CD4-positive, alpha-beta memory T cell (primary cell): ENCODE results near the gene ZNF678. TPM values are rescaled to one million over a fixed set of nuclear protein-coding genes. Genes with fewer than 3 reads are reported as not detected.
"Not testable (repeated sequence)": the region's sequence is repeated elsewhere in the genome, so short reads cannot be mapped to it uniquely, and the experiment has no call there.

ENCODE experiments used
- CTCF ChIA-PET: fragments of 350-600 bp; sonication (Branson Sonifier 250); formaldehyde crosslinking; loops from one replicate; lab custom pipeline; 2021; ENCODE audit warnings: inconsistent platforms; ENCODE audit not compliant: partially characterized antibody; lab: Charles Lee
- POLR2A ChIA-PET: fragments of 350-600 bp; sonication (Branson Sonifier 250); formaldehyde crosslinking; loops from one replicate; lab custom pipeline; 2021; ENCODE audit not compliant: partially characterized antibody; lab: Charles Lee
- DNase-seq, 5 donors: peaks; one replicate each; pipeline versions ENCODE4 v3.0.0 to v3.0.0-alpha.2; 2020 to 2022; ENCODE audit warnings: mixed read lengths in 1 of 5
- H3K27ac ChIP-seq: one replicate; pipeline ENCODE4 v1.7.0; 2013; ENCODE audit warnings: low read depth, low read length
- H3K27me3 ChIP-seq: 2 replicates; pipeline ENCODE4 v1.7.0; 2013; ENCODE audit warnings: mild to moderate bottlenecking, low read length, moderate library complexity; ENCODE audit not compliant: insufficient read depth
- H3K36me3 ChIP-seq: 2 replicates; pipeline ENCODE4 v1.7.0; 2013; ENCODE audit warnings: mild to moderate bottlenecking, low read length, moderate library complexity; ENCODE audit not compliant: insufficient read depth
- H3K4me1 ChIP-seq: 2 replicates; pipeline ENCODE4 v1.7.0; 2013; ENCODE audit warnings: mild to moderate bottlenecking, low read length, moderate library complexity; ENCODE audit not compliant: insufficient read depth
- H3K4me3 ChIP-seq, 2 donors: one replicate each; pipeline ENCODE4 v1.7.0; 2013; ENCODE audit warnings: low read length in 2 of 2, mild to moderate bottlenecking in 1 of 2
- H3K9me3 ChIP-seq, 2 donors: one replicate each; pipeline ENCODE4 v1.7.0; 2013; ENCODE audit warnings: low read length in 2 of 2, control low read depth in 1 of 2; ENCODE audit not compliant: control insufficient read depth in 1 of 2
- H3K27ac Mint-ChIP-seq, 7 donors: one replicate each; pipeline ENCODE4 v1.8.0; 2020 to 2021; ENCODE audit warnings: mixed read lengths in 7 of 7, mild to moderate bottlenecking in 6 of 7, inconsistent platforms in 3 of 7, moderate library complexity in 3 of 7
- H3K27me3 Mint-ChIP-seq, 2 donors: one replicate each; pipeline ENCODE4 v1.8.0; 2020 to 2021; ENCODE audit warnings: mixed read lengths in 2 of 2
- H3K36me3 Mint-ChIP-seq, 2 donors: one replicate each; pipeline ENCODE4 v1.8.0; 2020 to 2021; ENCODE audit warnings: mixed read lengths in 2 of 2, inconsistent platforms in 1 of 2, mild to moderate bottlenecking in 1 of 2
- H3K4me1 Mint-ChIP-seq, 4 donors: one replicate each; pipeline ENCODE4 v1.8.0; 2020 to 2021; ENCODE audit warnings: mixed read lengths in 4 of 4, mild to moderate bottlenecking in 1 of 4
- H3K4me3 Mint-ChIP-seq, 8 donors: one replicate each; pipeline ENCODE4 v1.8.0; 2020 to 2021; ENCODE audit warnings: mixed read lengths in 8 of 8, mild to moderate bottlenecking in 7 of 8, moderate library complexity in 6 of 8, inconsistent platforms in 3 of 8
- H3K9me3 Mint-ChIP-seq, 8 donors: one replicate each; pipeline ENCODE4 v1.8.0; 2020 to 2021; ENCODE audit warnings: mixed read lengths in 8 of 8, mild to moderate bottlenecking in 5 of 8, inconsistent platforms in 3 of 8, moderate library complexity in 1 of 8
- intact Hi-C: fragments of 100-400 bp; cut with micrococcal nuclease; formaldehyde crosslinking; loops from one replicate; pipeline ENCODE4 v1.15.1; 2023
- polyA plus RNA-seq, 2 donors: library from polyadenylated mRNA; unstranded; fragments of 300-500 nt; fragmentation: Illumina TruSeq; gene quantifications; one replicate each; pipeline ENCODE4 v1.2.3, GENCODE V29; 2021
- total RNA-seq, 2 experiments: library from RNA; stranded (reverse); gene quantifications; one replicate each; pipeline ENCODE4 v1.2.3, GENCODE V29; 2021

The ZNF678 gene
- total and polyA plus RNA-seq, 4 experiments from 2014 or later = 3.0 to 10.2 (median 6.2) TPM

- H3K27me3 ChIP-seq, POLR2A ChIA-PET, DNase-seq, H3K4me3 Mint-ChIP-seq, H3K4me1 Mint-ChIP-seq, H3K4me1 ChIP-seq, CTCF ChIA-PET, H3K9me3 ChIP-seq, H3K4me3 ChIP-seq, H3K27me3 Mint-ChIP-seq, intact Hi-C loops, H3K27ac Mint-ChIP-seq, H3K27ac ChIP-seq, H3K36me3 ChIP-seq: not testable (repeated sequence)
- peaks cover 59 to 73% of the 10 kb centered on the region in 2 donors for H3K36me3 Mint-ChIP-seq
- peaks cover 5 to 74% (median 67%) of the 10 kb centered on the region in 8 donors for H3K9me3 Mint-ChIP-seq
Observed at GRCh38 chr1:227596222-227596621, 32.9 kb downstream of the ZNF678 start.

GRCh38 chr1:227603327-227603726, 40.0 kb downstream of the ZNF678 start:
- Histone ChIP-seq H3K36me3 (no peaks in the 10 kb centered on the region), H3K9me3 (peaks cover 0 to 8% of the 10 kb centered on the region in 2 donors), H3K4me3 (no peak overlapping the region), H3K4me1 (no peaks in the 10 kb centered on the region), H3K27ac (no peak overlapping the region), H3K27me3 (no peaks in the 10 kb centered on the region)
- Mint-ChIP-seq H3K4me3 (no peak overlapping the region), H3K36me3 (peaks cover 53 to 56% of the 10 kb centered on the region in 2 donors), H3K9me3 (peaks cover 2 to 75% (median 55%) of the 10 kb centered on the region in 8 donors), H3K4me1 (peaks cover 0 to 10% (median under 1%) of the 10 kb centered on the region in 4 donors), H3K27me3 (no peaks in the 10 kb centered on the region), H3K27ac (no peak overlapping the region)
- DNase-seq = no peak
- intact Hi-C loops = no loop called here
- ChIA-PET POLR2A (no interaction called here), CTCF (no interaction called here)

GRCh38 chr1:227604446-227604845, 41.1 kb downstream of the ZNF678 start:
- CTCF ChIA-PET = no interaction called here
- no peak overlapping the region for H3K4me3 Mint-ChIP-seq
- POLR2A ChIA-PET = no interaction called here

GRCh38 chr1:227606271-227606670, 42.9 kb downstream of the ZNF678 start:
- intact Hi-C loops, H3K27me3 Mint-ChIP-seq: not testable (repeated sequence)

More at GRCh38 chr1:227604446-227604845, 41.1 kb downstream of the ZNF678 start:
- H3K4me1 Mint-ChIP-seq = peaks cover 0 to 10% (median 0%) of the 10 kb centered on the region in 4 donors
- Histone ChIP-seq H3K9me3 (peaks cover 0 to 8% of the 10 kb centered on the region in 2 donors), H3K4me3 (no peak overlapping the region), H3K36me3 (no peaks in the 10 kb centered on the region), H3K27ac (no peak overlapping the region), H3K27me3 (no peaks in the 10 kb centered on the region), H3K4me1 (no peaks in the 10 kb centered on the region)
- peaks cover 0 to 72% (median 53%) of the 10 kb centered on the region in 8 donors for H3K9me3 Mint-ChIP-seq
- peaks cover 48% of the 10 kb centered on the region in 2 donors for H3K36me3 Mint-ChIP-seq
- H3K27me3 Mint-ChIP-seq = no peaks in the 10 kb centered on the region
- no peak overlapping the region for H3K27ac Mint-ChIP-seq
- intact Hi-C loops = no loop called here
- no peak for DNase-seq

GRCh38 chr1:227607336-227607898, 44.1 kb downstream of the ZNF678 start:
- H3K27me3 Mint-ChIP-seq = no peaks in the 10 kb centered on the region
- POLR2A ChIA-PET = no interaction called here
- no peak overlapping the region for H3K4me3 Mint-ChIP-seq
- Histone ChIP-seq H3K4me3 (no peak overlapping the region), H3K27me3 (no peaks in the 10 kb centered on the region), H3K9me3 (peaks cover 0 to 12% of the 10 kb centered on the region in 2 donors), H3K36me3 (no peaks in the 10 kb centered on the region), H3K27ac (no peak overlapping the region), H3K4me1 (no peaks in the 10 kb centered on the region)
- H3K4me1 Mint-ChIP-seq = no peaks in the 10 kb centered on the region
- DNase-seq = no peak
- CTCF ChIA-PET = no interaction called here
- intact Hi-C loops = no loop called here
- peaks cover 55 to 62% of the 10 kb centered on the region in 2 donors for H3K36me3 Mint-ChIP-seq
- H3K27ac Mint-ChIP-seq = no peak overlapping the region
- H3K9me3 Mint-ChIP-seq = peaks cover 7 to 71% (median 54%) of the 10 kb centered on the region in 8 donors

More at GRCh38 chr1:227606271-227606670, 42.9 kb downstream of the ZNF678 start:
- DNase-seq, H3K4me3 Mint-ChIP-seq, H3K4me1 ChIP-seq, H3K4me3 ChIP-seq, H3K27ac ChIP-seq, H3K4me1 Mint-ChIP-seq, POLR2A ChIA-PET, CTCF ChIA-PET, H3K36me3 ChIP-seq, H3K27me3 ChIP-seq: not testable (repeated sequence)
- Mint-ChIP-seq H3K36me3 (peaks cover 49 to 52% of the 10 kb centered on the region in 2 donors), H3K9me3 (peaks cover 4 to 71% (median 51%) of the 10 kb centered on the region in 8 donors), H3K27ac (peak overlapping the region in 1 of 7 donors; percentile 57)
- H3K9me3 ChIP-seq = peaks cover 0 to 15% of the 10 kb centered on the region in 2 donors

GRCh38 chr1:227612658-227613057, 49.3 kb downstream of the ZNF678 start:
- no peak overlapping the region for H3K4me3 ChIP-seq
- POLR2A ChIA-PET = no interaction called here
- Mint-ChIP-seq H3K4me1 (peaks cover 0 to 2% (median 0%) of the 10 kb centered on the region in 4 donors), H3K27me3 (no peaks in the 10 kb centered on the region), H3K36me3 (peaks cover 70 to 77% of the 10 kb centered on the region in 2 donors), H3K4me3 (no peak overlapping the region), H3K27ac (no peak overlapping the region), H3K9me3 (peaks cover 10 to 85% (median 70%) of the 10 kb centered on the region in 8 donors)
- intact Hi-C loops = no loop called here
- no peaks in the 10 kb centered on the region for H3K27me3 ChIP-seq
- peaks cover 0 to 7% of the 10 kb centered on the region in 2 donors for H3K9me3 ChIP-seq
- CTCF ChIA-PET = interaction anchor here (1.1 kb wide), 1 partner anchor 18 kb away, joined by 3 read pairs; no protein-coding TSS in a partner anchor
- no peak overlapping the region for H3K27ac ChIP-seq
- no peak for DNase-seq
- H3K36me3 ChIP-seq = no peaks in the 10 kb centered on the region
- H3K4me1 ChIP-seq = no peaks in the 10 kb centered on the region

GRCh38 chr1:227613526-227613925, 50.2 kb downstream of the ZNF678 start:
- peaks cover 10 to 89% (median 77%) of the 10 kb centered on the region in 8 donors for H3K9me3 Mint-ChIP-seq
- H3K9me3 ChIP-seq = peaks cover 0 to 7% of the 10 kb centered on the region in 2 donors
- H3K27ac Mint-ChIP-seq = no peak overlapping the region
- no peaks in the 10 kb centered on the region for H3K27me3 Mint-ChIP-seq
- no peaks in the 10 kb centered on the region for H3K36me3 ChIP-seq
- peak overlapping the region in 1 of 8 donors; percentile 40 for H3K4me3 Mint-ChIP-seq
- no peaks in the 10 kb centered on the region for H3K4me1 ChIP-seq
- intact Hi-C loops = no loop called here
- H3K4me1 Mint-ChIP-seq = peaks cover 0 to 2% (median 0%) of the 10 kb centered on the region in 4 donors
- H3K27me3 ChIP-seq = no peaks in the 10 kb centered on the region
- H3K4me3 ChIP-seq = no peak overlapping the region
- H3K36me3 Mint-ChIP-seq = peaks cover 76 to 85% of the 10 kb centered on the region in 2 donors
- no peak overlapping the region for H3K27ac ChIP-seq
- no peak for DNase-seq
- POLR2A ChIA-PET = no interaction called here
- CTCF ChIA-PET = no interaction called here
